Activated CD8-positive, alpha-beta memory T cell treated with anti-CD3 and anti-CD28 coated beads, Interleukin-2, amount 10 ng/mL, durations not matched to agents 7 days and 5 days (primary cell): ENCODE results near the gene FRG1. TPM values are rescaled to one million over a fixed set of nuclear protein-coding genes. Genes with fewer than 3 reads are reported as not detected.

Experiments used
- total RNA-seq, 2 experiments: library from RNA; stranded (reverse); gene quantifications; one replicate each; pipeline ENCODE4 v1.2.3, GENCODE V29; 2021

Gene FRG1
- total RNA-seq, 2 experiments from 2014 or later, result 59.6 to 66.2 TPM

Other genes with a start within 250 kb of the FRG1 start
- not detected for gene FRG2, start 86.4 kb downstream of the FRG1 start, total RNA-seq
- gene DBET, start 123.6 kb downstream of the FRG1 start, total RNA-seq, result not detected
- not detected for gene DUX4, start 232.9 kb downstream of the FRG1 start, total RNA-seq